ENCODE data around the gene CLASRP. TPM values are rescaled to one million over a fixed set of nuclear protein-coding genes. Genes with fewer than 3 reads are reported as not detected.

CLASRP gene
- total and polyA plus RNA-seq, 2 donors (not counting 1 experiment from before 2014, with no cell fraction given): 12.1 to 15.7 TPM

DNA sequence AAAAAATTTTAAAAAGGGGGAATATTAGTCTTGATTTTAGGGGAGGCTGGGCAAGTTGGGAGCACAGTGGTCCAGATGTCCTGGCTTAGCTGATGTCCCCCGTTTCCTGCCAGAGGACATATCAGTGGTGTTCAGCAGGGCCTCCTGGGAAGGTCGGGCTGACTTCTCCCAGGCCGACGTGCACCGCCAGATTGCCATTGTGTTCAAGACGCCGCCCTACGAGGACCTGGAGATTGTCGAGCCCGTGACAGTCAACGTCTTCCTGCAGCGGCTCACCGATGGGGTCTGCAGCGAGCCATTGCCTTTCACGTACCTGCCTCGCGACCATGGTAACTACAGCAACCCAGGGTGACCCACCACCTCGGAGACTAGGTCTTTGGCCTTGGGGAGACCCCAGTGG lies 6.4 kb upstream of the CLASRP start:
- Histone ChIP-seq H3K4me1 (ENCODE audit: control insufficient read depth, extremely low read depth, insufficient read depth, low read length) (no peaks in the 10 kb centered on the region), H3K79me2 (ENCODE audit: control insufficient read depth, insufficient read depth, low read length) (no peaks in the 10 kb centered on the region), H3K9ac (ENCODE audit: insufficient read depth, low read length) (no peak overlapping the region), H4K20me1 (ENCODE audit: control insufficient read depth, extremely low read depth, insufficient read depth, low read length) (no peaks in the 10 kb centered on the region), H3K4me2 (ENCODE audit: extremely low read depth, insufficient read depth, low read length) (no peak overlapping the region), H3K9me3 (ENCODE audit: control insufficient read depth, insufficient read depth, low read depth, low read length) (no peaks in the 10 kb centered on the region), H3K4me3 (replicated peaks in 1 of 4; ENCODE audit: control extremely low read depth in 1 of 4, insufficient read depth in 1 of 4, low read depth in 3 of 4, low read length in 4 of 4) (no peak overlapping the region), H3K36me3 (ENCODE audit: control insufficient read depth, insufficient read depth, low read length) (no peaks in the 10 kb centered on the region), H3K27ac (ENCODE audit: insufficient read depth, low read length) (no peak overlapping the region), H2AFZ (ENCODE audit: low read length) (no peak overlapping the region), H3K27me3 (ENCODE audit: control insufficient read depth, insufficient read depth, low read length) (no peaks in the 10 kb centered on the region)
- no peak for TF ChIP-seq EZH2 (IDR thresholded peaks at IDR 0.05; ENCODE audit: low read length, missing control alignments)
- TF ChIP-seq, protein P1, sequence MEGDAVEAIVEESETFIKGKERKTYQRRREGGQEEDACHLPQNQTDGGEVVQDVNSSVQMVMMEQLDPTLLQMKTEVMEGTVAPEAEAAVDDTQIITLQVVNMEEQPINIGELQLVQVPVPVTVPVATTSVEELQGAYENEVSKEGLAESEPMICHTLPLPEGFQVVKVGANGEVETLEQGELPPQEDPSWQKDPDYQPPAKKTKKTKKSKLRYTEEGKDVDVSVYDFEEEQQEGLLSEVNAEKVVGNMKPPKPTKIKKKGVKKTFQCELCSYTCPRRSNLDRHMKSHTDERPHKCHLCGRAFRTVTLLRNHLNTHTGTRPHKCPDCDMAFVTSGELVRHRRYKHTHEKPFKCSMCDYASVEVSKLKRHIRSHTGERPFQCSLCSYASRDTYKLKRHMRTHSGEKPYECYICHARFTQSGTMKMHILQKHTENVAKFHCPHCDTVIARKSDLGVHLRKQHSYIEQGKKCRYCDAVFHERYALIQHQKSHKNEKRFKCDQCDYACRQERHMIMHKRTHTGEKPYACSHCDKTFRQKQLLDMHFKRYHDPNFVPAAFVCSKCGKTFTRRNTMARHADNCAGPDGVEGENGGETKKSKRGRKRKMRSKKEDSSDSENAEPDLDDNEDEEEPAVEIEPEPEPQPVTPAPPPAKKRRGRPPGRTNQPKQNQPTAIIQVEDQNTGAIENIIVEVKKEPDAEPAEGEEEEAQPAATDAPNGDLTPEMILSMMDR (conservative IDR thresholded peaks at IDR 0.05 in 1 of 2, IDR thresholded peaks at IDR 0.05 in 1 of 2; ENCODE audit: low read depth in 1 of 2, low read length in 2 of 2): no peak
- DNase-seq (ENCODE audit: low read depth in 2 of 2): no peak

DNA sequence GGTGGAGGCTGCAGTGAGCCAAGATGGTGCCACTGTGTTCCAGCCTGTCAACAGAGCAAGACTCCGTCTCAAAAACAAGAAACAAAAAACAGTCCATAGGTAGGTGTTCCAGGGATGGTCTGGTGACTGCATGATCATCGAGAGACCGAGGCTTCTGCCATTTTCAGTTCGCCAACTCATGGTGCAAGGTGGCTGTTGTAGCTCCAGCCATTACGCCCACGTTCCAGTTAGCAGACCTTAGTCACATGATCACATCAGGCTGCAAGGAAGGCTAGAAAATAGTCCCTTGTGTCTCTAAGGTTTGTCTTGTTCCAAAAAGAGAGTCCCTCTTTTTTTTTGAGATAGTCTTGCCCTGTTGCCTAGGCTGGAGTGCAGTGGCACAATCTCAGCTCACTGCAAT lies 3.1 kb upstream of the CLASRP start:
- DNase-seq (ENCODE audit: low read depth in 2 of 2): no peak
- no peak overlapping the region for H3K27ac ChIP-seq (ENCODE audit: insufficient read depth, low read length)
- TF ChIP-seq, protein P1 (conservative IDR thresholded peaks at IDR 0.05 in 1 of 2, IDR thresholded peaks at IDR 0.05 in 1 of 2; ENCODE audit: low read depth in 1 of 2, low read length in 2 of 2): no peak
- TF ChIP-seq EZH2 (IDR thresholded peaks at IDR 0.05; ENCODE audit: low read length, missing control alignments): no peak
- no peaks in the 10 kb centered on the region for H4K20me1 ChIP-seq (ENCODE audit: control insufficient read depth, extremely low read depth, insufficient read depth, low read length)
- H3K4me3 ChIP-seq (replicated peaks in 1 of 4; ENCODE audit: control extremely low read depth in 1 of 4, insufficient read depth in 1 of 4, low read depth in 3 of 4, low read length in 4 of 4): no peak overlapping the region
- H3K9me3 ChIP-seq (ENCODE audit: control insufficient read depth, insufficient read depth, low read depth, low read length): no peaks in the 10 kb centered on the region
- peaks cover 1% of the 10 kb centered on the region for H3K36me3 ChIP-seq (ENCODE audit: control insufficient read depth, insufficient read depth, low read length)
- no peak overlapping the region for H3K4me2 ChIP-seq (ENCODE audit: extremely low read depth, insufficient read depth, low read length)
- H3K4me1 ChIP-seq (ENCODE audit: control insufficient read depth, extremely low read depth, insufficient read depth, low read length): peaks cover 7% of the 10 kb centered on the region
- H3K9ac ChIP-seq (ENCODE audit: insufficient read depth, low read length): no peak overlapping the region
- H3K79me2 ChIP-seq (ENCODE audit: control insufficient read depth, insufficient read depth, low read length): peaks cover 15% of the 10 kb centered on the region
- no peaks in the 10 kb centered on the region for H3K27me3 ChIP-seq (ENCODE audit: control insufficient read depth, insufficient read depth, low read length)
- no peak overlapping the region for H2AFZ ChIP-seq (ENCODE audit: low read length)

DNA sequence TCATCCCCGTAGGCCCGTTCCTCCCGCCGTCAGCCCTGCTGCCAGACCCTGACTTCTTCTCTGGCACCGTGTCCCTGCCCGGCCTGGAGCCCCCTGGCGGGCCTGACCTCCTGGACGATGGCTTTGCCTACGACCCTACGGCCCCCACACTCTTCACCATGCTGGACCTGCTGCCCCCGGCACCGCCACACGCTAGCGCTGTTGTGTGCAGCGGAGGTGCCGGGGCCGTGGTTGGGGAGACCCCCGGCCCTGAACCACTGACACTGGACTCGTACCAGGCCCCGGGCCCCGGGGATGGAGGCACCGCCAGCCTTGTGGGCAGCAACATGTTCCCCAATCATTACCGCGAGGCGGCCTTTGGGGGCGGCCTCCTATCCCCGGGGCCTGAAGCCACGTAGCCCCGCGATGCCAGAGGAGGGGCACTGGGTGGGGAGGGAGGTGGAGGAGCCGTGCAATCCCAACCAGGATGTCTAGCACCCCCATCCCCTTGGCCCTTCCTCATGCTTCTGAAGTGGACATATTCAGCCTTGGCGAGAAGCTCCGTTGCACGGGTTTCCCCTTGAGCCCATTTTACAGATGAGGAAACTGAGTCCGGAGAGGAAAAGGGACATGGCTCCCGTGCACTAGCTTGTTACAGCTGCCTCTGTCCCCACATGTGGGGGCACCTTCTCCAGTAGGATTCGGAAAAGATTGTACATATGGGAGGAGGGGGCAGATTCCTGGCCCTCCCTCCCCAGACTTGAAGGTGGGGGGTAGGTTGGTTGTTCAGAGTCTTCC lies 1.3 kb upstream of the CLASRP start:
- H3K27ac ChIP-seq (ENCODE audit: insufficient read depth, low read length): no peak overlapping the region
- H3K36me3 ChIP-seq (ENCODE audit: control insufficient read depth, insufficient read depth, low read length): peaks cover 10% of the 10 kb centered on the region

More for the DNA sequence above, 1.3 kb upstream of the CLASRP start:
- no peak overlapping the region for H3K9ac ChIP-seq (ENCODE audit: insufficient read depth, low read length)
- H3K79me2 ChIP-seq (ENCODE audit: control insufficient read depth, insufficient read depth, low read length): peaks cover 29% of the 10 kb centered on the region
- no peaks in the 10 kb centered on the region for H3K9me3 ChIP-seq (ENCODE audit: control insufficient read depth, insufficient read depth, low read depth, low read length)
- H2AFZ ChIP-seq (ENCODE audit: low read length): no peak overlapping the region
- no peak for DNase-seq (ENCODE audit: low read depth in 2 of 2)
- H3K4me2 ChIP-seq (ENCODE audit: extremely low read depth, insufficient read depth, low read length): no peak overlapping the region
- H4K20me1 ChIP-seq (ENCODE audit: control insufficient read depth, extremely low read depth, insufficient read depth, low read length): no peaks in the 10 kb centered on the region
- H3K27me3 ChIP-seq (ENCODE audit: control insufficient read depth, insufficient read depth, low read length): no peaks in the 10 kb centered on the region
- H3K4me1 ChIP-seq (ENCODE audit: control insufficient read depth, extremely low read depth, insufficient read depth, low read length): peaks cover 7% of the 10 kb centered on the region
- no peak overlapping the region for H3K4me3 ChIP-seq (replicated peaks in 1 of 4; ENCODE audit: control extremely low read depth in 1 of 4, insufficient read depth in 1 of 4, low read depth in 3 of 4, low read length in 4 of 4)
- TF ChIP-seq, protein P1 (conservative IDR thresholded peaks at IDR 0.05 in 1 of 2, IDR thresholded peaks at IDR 0.05 in 1 of 2; ENCODE audit: low read depth in 1 of 2, low read length in 2 of 2): no peak
- TF ChIP-seq EZH2 (IDR thresholded peaks at IDR 0.05; ENCODE audit: low read length, missing control alignments): no peak
